GM13976 (cell line): ENCODE results near the gene FKBP2.

ENCODE experiments used
- DNase-seq: peaks from one replicate; pipeline ENCODE4 v3.0.0; 2012; ENCODE audit warnings: low spot score
- in situ Hi-C: fragments of 300-500 bp; cut with MboI; formaldehyde crosslinking; loops from one replicate; pipeline ENCODE4 v1.12.0; 2022; ENCODE audit warnings: low sequenced_read_pairs, mixed read lengths, inconsistent platforms; ENCODE audit not compliant: unreplicated experiment
- TF ChIP-seq, protein P1 (sequence below): IDR thresholded peaks from 2 replicates; pipeline ENCODE4 v1.5.1; 2012; ENCODE audit warnings: borderline replicate concordance, mild to moderate bottlenecking; ENCODE audit not compliant: insufficient read depth; ENCODE audit errors: extremely low read depth, missing control alignments, control extremely low read depth

The FKBP2 gene

DNA sequence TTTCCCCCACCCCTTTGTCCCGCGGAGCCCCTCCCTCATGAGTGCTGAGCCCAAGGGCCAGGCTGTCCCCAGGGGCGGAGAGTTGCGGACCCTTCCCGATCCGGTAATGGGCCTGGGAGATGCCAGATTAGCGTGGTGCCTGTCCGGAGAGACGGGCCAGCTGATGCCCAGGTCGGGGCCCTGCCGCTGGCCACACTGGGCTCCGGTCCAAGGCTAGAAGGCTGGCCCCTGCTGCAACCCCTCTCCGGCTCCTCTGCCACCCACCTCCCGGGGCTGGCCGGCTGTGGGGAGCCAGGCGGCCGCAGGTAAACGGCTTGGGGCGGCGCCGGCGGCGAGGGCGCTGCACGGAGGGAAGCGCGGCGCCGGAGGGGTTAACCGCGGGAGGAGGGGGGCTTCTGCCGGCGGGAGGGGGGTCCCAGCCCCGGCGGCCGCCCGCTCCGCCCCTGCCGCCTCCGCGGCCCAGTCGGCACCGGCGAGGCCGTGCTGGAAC, 50.4 kb downstream of the FKBP2 start, which contains the start of gene KCNK4:
KCNK4 (plus strand) TSS at position 41 of the 490 bp plus-strand sequence. CDS start 1,717 bp downstream, outside the sequence.
- TF ChIP-seq, protein P1, sequence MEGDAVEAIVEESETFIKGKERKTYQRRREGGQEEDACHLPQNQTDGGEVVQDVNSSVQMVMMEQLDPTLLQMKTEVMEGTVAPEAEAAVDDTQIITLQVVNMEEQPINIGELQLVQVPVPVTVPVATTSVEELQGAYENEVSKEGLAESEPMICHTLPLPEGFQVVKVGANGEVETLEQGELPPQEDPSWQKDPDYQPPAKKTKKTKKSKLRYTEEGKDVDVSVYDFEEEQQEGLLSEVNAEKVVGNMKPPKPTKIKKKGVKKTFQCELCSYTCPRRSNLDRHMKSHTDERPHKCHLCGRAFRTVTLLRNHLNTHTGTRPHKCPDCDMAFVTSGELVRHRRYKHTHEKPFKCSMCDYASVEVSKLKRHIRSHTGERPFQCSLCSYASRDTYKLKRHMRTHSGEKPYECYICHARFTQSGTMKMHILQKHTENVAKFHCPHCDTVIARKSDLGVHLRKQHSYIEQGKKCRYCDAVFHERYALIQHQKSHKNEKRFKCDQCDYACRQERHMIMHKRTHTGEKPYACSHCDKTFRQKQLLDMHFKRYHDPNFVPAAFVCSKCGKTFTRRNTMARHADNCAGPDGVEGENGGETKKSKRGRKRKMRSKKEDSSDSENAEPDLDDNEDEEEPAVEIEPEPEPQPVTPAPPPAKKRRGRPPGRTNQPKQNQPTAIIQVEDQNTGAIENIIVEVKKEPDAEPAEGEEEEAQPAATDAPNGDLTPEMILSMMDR, result no peak
- no peak for DNase-seq
- in situ Hi-C loops, result loop anchor here (25.0 kb wide), 1 partner anchor 304 kb away; the partner anchor contains the start of gene OTUB1

DNA sequence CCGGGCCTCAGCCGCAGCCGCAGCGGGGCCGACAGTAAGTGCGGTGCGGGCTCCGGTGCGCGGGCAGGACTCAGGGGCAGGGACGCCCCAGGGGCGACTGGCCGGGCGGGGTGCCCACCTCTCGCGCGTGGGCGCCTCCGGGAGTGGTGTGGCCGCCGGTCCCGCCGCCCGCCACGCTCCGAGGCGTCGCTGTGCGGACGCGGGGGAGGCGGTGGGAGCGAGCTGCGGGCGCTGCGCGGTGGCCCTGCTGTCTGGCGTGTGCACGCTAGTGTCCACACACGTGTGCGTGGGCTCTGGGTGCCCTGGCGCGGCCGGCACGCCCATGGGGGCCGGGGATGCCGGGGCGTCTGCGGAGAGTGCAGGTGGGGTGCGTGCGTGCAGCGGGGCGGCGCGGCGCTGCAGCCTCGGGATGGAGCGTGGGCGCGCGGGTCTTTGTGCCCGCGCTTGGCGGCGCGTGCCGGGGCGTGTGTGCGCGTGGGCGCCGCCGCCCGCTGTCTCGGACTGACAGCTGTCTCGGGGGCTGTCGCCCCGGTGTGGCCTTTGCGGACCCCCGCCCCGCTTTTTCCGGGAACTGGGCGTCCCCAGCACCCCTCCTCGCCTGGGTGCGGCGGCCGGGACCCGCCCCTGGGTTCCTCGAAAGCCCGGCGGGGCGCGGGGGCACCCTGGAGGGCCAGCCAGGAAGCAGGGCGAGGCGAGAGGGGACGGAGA, 51.0 kb downstream of the FKBP2 start:
- TF ChIP-seq, protein P1, result no peak
- no peak for DNase-seq
- in situ Hi-C loops, result loop anchor here (25.0 kb wide), 1 partner anchor 305 kb away; the partner anchor contains the start of gene OTUB1

DNA sequence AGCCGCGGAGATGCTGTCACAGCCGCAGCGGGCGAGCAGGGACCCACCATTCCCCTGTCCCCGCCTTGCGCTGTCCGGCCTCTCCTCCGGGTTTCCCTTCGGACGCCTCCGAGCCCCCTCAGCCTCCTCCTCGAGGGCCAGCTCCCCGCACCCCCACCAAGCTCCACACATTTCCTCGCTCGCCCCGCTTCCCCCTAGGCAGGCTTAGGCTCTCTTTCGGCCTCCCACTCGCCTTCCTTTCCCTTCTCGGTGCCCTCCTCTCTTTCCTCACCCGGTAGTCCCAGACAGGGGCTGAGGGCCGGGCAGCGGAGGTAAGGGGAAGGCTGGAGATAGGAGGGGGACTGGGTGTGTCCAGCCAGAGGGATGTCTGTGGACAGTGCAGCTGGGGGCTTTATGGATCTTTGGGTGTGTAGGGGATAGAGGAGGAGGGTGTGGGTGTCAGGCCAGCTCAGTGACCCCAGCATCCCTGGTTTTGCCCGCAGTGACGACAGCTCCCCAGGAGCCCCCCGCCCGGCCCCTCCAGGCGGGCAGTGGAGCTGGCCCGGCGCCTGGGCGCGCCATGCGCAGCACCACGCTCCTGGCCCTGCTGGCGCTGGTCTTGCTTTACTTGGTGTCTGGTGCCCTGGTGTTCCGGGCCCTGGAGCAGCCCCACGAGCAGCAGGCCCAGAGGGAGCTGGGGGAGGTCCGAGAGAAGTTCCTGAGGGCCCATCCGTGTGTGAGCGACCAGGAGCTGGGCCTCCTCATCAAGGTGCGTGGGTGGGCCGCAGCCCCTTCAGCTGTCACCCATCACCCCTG, 51.8 kb downstream of the FKBP2 start:
- TF ChIP-seq, protein P1, result no peak
- in situ Hi-C loops, result loop anchor here (25.0 kb wide), 1 partner anchor 305 kb away; the partner anchor contains the start of gene OTUB1
- no peak for DNase-seq
